ENCODE results near the gene LRRC15. TPM values are rescaled to one million over a fixed set of nuclear protein-coding genes. Genes with fewer than 3 reads are reported as not detected.

The LRRC15 gene
- total and polyA plus RNA-seq, 2 donors from 2014 or later = 0.09 to 0.63 TPM

GRCh38 chr3:194364652-194365434, 4.7 kb downstream of the LRRC15 start:
- intact Hi-C loops (cut with DNase I) = no loop called here
- Histone ChIP-seq H3K27ac (ENCODE audit: low read depth in 2 of 2, low read length in 2 of 2) (no peak overlapping the region), H3K4me3 (ENCODE audit: low read length in 3 of 3) (no peak overlapping the region), H3K9me3 (ENCODE audit: control insufficient read depth in 2 of 3, insufficient read depth in 1 of 3, low read length in 3 of 3) (no peaks in the 10 kb centered on the region), H3K27me3 (ENCODE audit: control insufficient read depth, insufficient read depth, low read length) (no peaks in the 10 kb centered on the region), H3K9ac (ENCODE audit: low read length in 3 of 3) (no peak overlapping the region), H3K36me3 (ENCODE audit: control insufficient read depth in 2 of 3, insufficient read depth in 3 of 3, low read length in 3 of 3) (no peaks in the 10 kb centered on the region), H3K4me1 (ENCODE audit: control insufficient read depth in 2 of 3, insufficient read depth in 2 of 3, low read depth in 1 of 3, low read length in 3 of 3) (no peaks in the 10 kb centered on the region)
- DNase-seq = peak in 4 of 5 donors; percentile 45 to 85 (median 65)
- no peak for FAIRE-seq
- no peak for TF ChIP-seq CTCF (IDR thresholded peaks at IDR 0.05; ENCODE audit: borderline replicate concordance, extremely low read depth, insufficient read depth)

DNA sequence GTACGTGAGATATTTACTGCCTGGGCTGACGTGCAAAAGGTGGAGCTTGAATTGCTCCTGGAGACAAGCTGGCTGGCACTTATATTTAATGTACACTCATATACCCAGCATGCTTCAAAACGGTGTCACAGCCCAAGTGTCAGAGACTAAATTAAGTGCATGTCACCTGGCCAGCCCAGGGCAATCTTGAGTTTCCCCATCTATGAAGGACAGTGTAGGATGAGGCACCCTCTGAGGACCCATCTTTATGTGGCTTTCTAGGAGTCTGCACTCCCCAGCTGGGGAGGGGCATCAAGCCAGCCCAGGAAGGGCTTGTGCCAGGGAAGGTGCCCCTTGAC, 5.3 kb downstream of the LRRC15 start:
- no peak for FAIRE-seq
- Histone ChIP-seq H3K27me3 (ENCODE audit: control insufficient read depth, insufficient read depth, low read length) (no peaks in the 10 kb centered on the region), H3K9me3 (ENCODE audit: control insufficient read depth in 2 of 3, insufficient read depth in 1 of 3, low read length in 3 of 3) (no peaks in the 10 kb centered on the region)

DNA sequence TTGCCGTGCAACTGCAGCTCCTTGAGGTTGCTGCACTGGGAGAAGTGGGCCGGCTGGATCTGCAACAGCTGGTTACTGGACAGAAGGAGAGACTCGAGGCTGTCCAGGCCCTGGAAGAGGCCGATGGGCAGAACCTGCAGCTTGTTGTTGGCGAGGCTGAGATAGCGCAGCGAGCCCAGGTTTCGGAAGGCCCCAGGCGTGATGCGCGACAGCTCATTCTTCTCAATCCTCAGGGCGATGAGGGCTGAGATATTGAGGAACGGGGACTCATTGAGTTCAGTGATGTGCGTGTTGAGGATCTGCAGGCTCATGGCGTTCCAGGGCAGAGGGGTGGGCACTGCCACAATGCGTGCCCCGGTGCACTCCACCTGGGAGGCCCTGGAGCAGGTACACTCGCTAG, 9.0 kb downstream of the LRRC15 start:
- no peak overlapping the region for H3K27ac ChIP-seq (ENCODE audit: low read depth in 2 of 2, low read length in 2 of 2)
- H3K4me1 ChIP-seq (ENCODE audit: control insufficient read depth in 2 of 3, insufficient read depth in 2 of 3, low read depth in 1 of 3, low read length in 3 of 3) = no peaks in the 10 kb centered on the region
- peak in 1 of 5 donors; percentile 58 for DNase-seq
- no peak overlapping the region for H3K4me3 ChIP-seq (ENCODE audit: low read length in 3 of 3)
- intact Hi-C loops (cut with DNase I) = no loop called here
- H3K27me3 ChIP-seq (ENCODE audit: control insufficient read depth, insufficient read depth, low read length) = no peaks in the 10 kb centered on the region
- no peak for FAIRE-seq
- no peaks in the 10 kb centered on the region for H3K9me3 ChIP-seq (ENCODE audit: control insufficient read depth in 2 of 3, insufficient read depth in 1 of 3, low read length in 3 of 3)
- H3K36me3 ChIP-seq (ENCODE audit: control insufficient read depth in 2 of 3, insufficient read depth in 3 of 3, low read length in 3 of 3) = no peaks in the 10 kb centered on the region
- TF ChIP-seq CTCF (IDR thresholded peaks at IDR 0.05; ENCODE audit: borderline replicate concordance, extremely low read depth, insufficient read depth) = no peak
- no peak overlapping the region for H3K9ac ChIP-seq (ENCODE audit: low read length in 3 of 3)

More for the DNA sequence above, 5.3 kb downstream of the LRRC15 start:
- Histone ChIP-seq H3K36me3 (ENCODE audit: control insufficient read depth in 2 of 3, insufficient read depth in 3 of 3, low read length in 3 of 3) (no peaks in the 10 kb centered on the region), H3K9ac (ENCODE audit: low read length in 3 of 3) (no peak overlapping the region), H3K27ac (ENCODE audit: low read depth in 2 of 2, low read length in 2 of 2) (no peak overlapping the region), H3K4me1 (ENCODE audit: control insufficient read depth in 2 of 3, insufficient read depth in 2 of 3, low read depth in 1 of 3, low read length in 3 of 3) (no peaks in the 10 kb centered on the region), H3K4me3 (ENCODE audit: low read length in 3 of 3) (no peak overlapping the region)
- no peak for TF ChIP-seq CTCF (IDR thresholded peaks at IDR 0.05; ENCODE audit: borderline replicate concordance, extremely low read depth, insufficient read depth)
- DNase-seq = no peak
- intact Hi-C loops (cut with DNase I) = no loop called here
